DOHH2 (cell line): ENCODE measurements around the gene FRG2.

ENCODE experiments used
- H3F3A ChIP-seq: fragments of 200-600 bp; sonication (generic), shearing (Covaris generic); 2 replicates; pipeline ENCODE4 v1.6.0; 2016; ENCODE audit warnings: antibody characterized with exemption, mild to moderate bottlenecking; ENCODE audit not compliant: control insufficient read depth, insufficient read depth
- H3K27ac ChIP-seq: fragments of 200-600 bp; sonication (generic); 2 replicates; pipeline ENCODE4 v1.5.1; 2014; ENCODE audit warnings: low read depth, mild to moderate bottlenecking, low read length, moderate library complexity
- H3K27me3 ChIP-seq: fragments of 200-600 bp; sonication (generic); 2 replicates; pipeline ENCODE4 v1.6.1; 2014; ENCODE audit warnings: mild to moderate bottlenecking, low read length, mixed read lengths; ENCODE audit not compliant: control insufficient read depth
- H3K36me3 ChIP-seq: fragments of 200-600 bp; sonication (generic); 2 replicates; pipeline ENCODE4 v1.6.1; 2014; ENCODE audit warnings: mild to moderate bottlenecking, low read length, moderate library complexity, mixed read lengths; ENCODE audit not compliant: control insufficient read depth
- H3K4me1 ChIP-seq: fragments of 200-600 bp; sonication (generic); 2 replicates; pipeline ENCODE4 v1.6.1; 2014; ENCODE audit warnings: mild to moderate bottlenecking, low read length, mixed read lengths; ENCODE audit not compliant: control insufficient read depth
- H3K4me2 ChIP-seq: fragments of 200-600 bp; sonication (generic); 2 replicates; pipeline ENCODE4 v1.6.0; 2014; ENCODE audit warnings: mild to moderate bottlenecking, low read length, moderate library complexity
- H3K4me3 ChIP-seq: fragments of 200-600 bp; sonication (generic); 2 replicates; pipeline ENCODE4 v1.5.1; 2014; ENCODE audit warnings: mild to moderate bottlenecking, low read length, mixed read lengths
- H3K79me2 ChIP-seq: fragments of 200-600 bp; sonication (generic); 2 replicates; pipeline ENCODE4 v1.6.1; 2014; ENCODE audit warnings: mild to moderate bottlenecking, low read length, mixed read lengths; ENCODE audit not compliant: control insufficient read depth
- H3K9me2 ChIP-seq: fragments of 200-600 bp; sonication (generic); replicated peaks from 2 replicates; pipeline ENCODE4 v1.6.1; 2014; ENCODE audit warnings: mild to moderate bottlenecking, low read length, mixed read lengths; ENCODE audit not compliant: control insufficient read depth
- H3K9me3 ChIP-seq: fragments of 200-600 bp; sonication (generic); 2 replicates; pipeline ENCODE4 v1.6.1; 2014; ENCODE audit warnings: antibody characterized with exemption, low read length, mixed read lengths; ENCODE audit not compliant: control insufficient read depth, insufficient read depth
- H4K20me1 ChIP-seq: fragments of 200-600 bp; sonication (generic); 2 replicates; pipeline ENCODE4 v1.6.0; 2014; ENCODE audit warnings: low read depth, mild to moderate bottlenecking, antibody characterized with exemption, low read length, moderate library complexity; ENCODE audit not compliant: control insufficient read depth, insufficient read depth
- CTCF ChIP-seq: fragments of 200-600 bp; sonication (generic); IDR thresholded peaks from one replicate; pipeline ENCODE4 v1.5.1; 2014; ENCODE audit warnings: antibody characterized with exemption, mild to moderate bottlenecking, low read depth, low read length; ENCODE audit not compliant: poor library complexity, severe bottlenecking
- EZH2phosphoT487 ChIP-seq: fragments of 200-600 bp; sonication (generic); IDR thresholded peaks from 2 replicates; pipeline ENCODE4 v1.6.1; 2017; ENCODE audit warnings: borderline replicate concordance, mild to moderate bottlenecking, antibody characterized with exemption, low read length, moderate library complexity, mixed read lengths

Gene FRG2

GRCh38 chr4:190019023-190019858 is 7.8 kb downstream of the FRG2 start:
- no peaks in the 10 kb centered on the region for H3K9me3 ChIP-seq

GRCh38 chr4:190018201-190018920 is 8.7 kb downstream of the FRG2 start:
- H3F3A ChIP-seq: no peaks in the 10 kb centered on the region
- no peaks in the 10 kb centered on the region for H3K36me3 ChIP-seq
- no peaks in the 10 kb centered on the region for H4K20me1 ChIP-seq
- H3K4me3 ChIP-seq: no peak overlapping the region
- no peak for TF ChIP-seq EZH2phosphoT487
- no peak for TF ChIP-seq CTCF
- no peaks in the 10 kb centered on the region for H3K9me3 ChIP-seq
- 0 out of 2 replicates have a peak, but pooled peaks cover 4% of the 10 kb centered on the region for H3K79me2 ChIP-seq
- no peaks in the 10 kb centered on the region for H3K9me2 ChIP-seq
- H3K4me2 ChIP-seq: no peak overlapping the region
- peaks cover 9% of the 10 kb centered on the region; the same call in 1 of the 2 replicates for H3K4me1 ChIP-seq
- H3K27ac ChIP-seq: no peak overlapping the region
- H3K27me3 ChIP-seq: peaks cover 35% of the 10 kb centered on the region

More at GRCh38 chr4:190019023-190019858, 7.8 kb downstream of the FRG2 start:
- Histone ChIP-seq H3K4me2 (peak overlapping the region; percentile 24; the same call in 1 of the 2 replicates), H3F3A (no peaks in the 10 kb centered on the region), H3K4me1 (peaks cover 9% of the 10 kb centered on the region; the same call in 1 of the 2 replicates), H4K20me1 (no peaks in the 10 kb centered on the region), H3K36me3 (no peaks in the 10 kb centered on the region), H3K9me2 (no peaks in the 10 kb centered on the region), H3K27me3 (peaks cover 35% of the 10 kb centered on the region), H3K4me3 (no peak overlapping the region), H3K27ac (no peak overlapping the region), H3K79me2 (0 out of 2 replicates have a peak, but pooled peaks cover 3% of the 10 kb centered on the region)
- TF ChIP-seq CTCF (no peak), EZH2phosphoT487 (no peak)

- H3K27ac ChIP-seq: no peak overlapping the region
- H3K36me3 ChIP-seq: no peaks in the 10 kb centered on the region
- H3K9me2 ChIP-seq: no peaks in the 10 kb centered on the region
- H3K9me3 ChIP-seq: no peaks in the 10 kb centered on the region
- H3K4me1 ChIP-seq: peaks cover 9% of the 10 kb centered on the region; the same call in 1 of the 2 replicates
- H3F3A ChIP-seq: no peaks in the 10 kb centered on the region
- no peak overlapping the region for H3K4me2 ChIP-seq
- no peak for TF ChIP-seq CTCF
- no peak overlapping the region for H3K4me3 ChIP-seq
- H3K27me3 ChIP-seq: peaks cover 35% of the 10 kb centered on the region
- H4K20me1 ChIP-seq: no peaks in the 10 kb centered on the region
- 0 out of 2 replicates have a peak, but pooled peaks cover 4% of the 10 kb centered on the region for H3K79me2 ChIP-seq
Measured at GRCh38 chr4:190017357-190018200, 9.5 kb downstream of the FRG2 start.
